NB4 (cell line): ENCODE results near the gene RIPOR3.

Experiments used
- DNase-seq: peaks from one replicate; pipeline ENCODE4 v3.0.0; 2010; ENCODE audit warnings: low read depth
- H3K4me3 ChIP-seq: one replicate; pipeline ENCODE4 v1.5.1; 2011; ENCODE audit warnings: mild to moderate bottlenecking, low read depth, low read length, moderate library complexity
- CTCF ChIP-seq: IDR thresholded peaks from one replicate; pipeline ENCODE4 v1.5.1; 2012; ENCODE audit warnings: low read depth, low read length
- MAX ChIP-seq: IDR thresholded peaks from 2 replicates; pipeline ENCODE4 v1.6.1; 2011; ENCODE audit warnings: low read depth, low read length
- MYC ChIP-seq: IDR thresholded peaks from 2 replicates; pipeline ENCODE4 v1.6.1; 2011; ENCODE audit warnings: low read depth, low read length
- POLR2A ChIP-seq: IDR thresholded peaks from 2 replicates; pipeline ENCODE4 v1.6.1; 2011; ENCODE audit warnings: mild to moderate bottlenecking; ENCODE audit not compliant: insufficient read length; ENCODE audit errors: extremely low read depth

The RIPOR3 gene

GRCh38 chr20:50666709-50667298, 24.5 kb downstream of the RIPOR3 start:
- TF ChIP-seq MAX = no peak
- no peak for TF ChIP-seq POLR2A
- no peak for TF ChIP-seq MYC
- TF ChIP-seq CTCF = no peak
- no peak for DNase-seq
- H3K4me3 ChIP-seq = no peak overlapping the region

GRCh38 chr20:50664254-50664653, 27.1 kb downstream of the RIPOR3 start:
- no peak overlapping the region for H3K4me3 ChIP-seq
- no peak for TF ChIP-seq CTCF
- no peak for TF ChIP-seq POLR2A
- TF ChIP-seq MAX = no peak
- TF ChIP-seq MYC = no peak
- no peak for DNase-seq

GRCh38 chr20:50663095-50663821, 28.1 kb downstream of the RIPOR3 start:
- peak; percentile 72 for DNase-seq
- no peak overlapping the region for H3K4me3 ChIP-seq
- no peak for TF ChIP-seq MAX
- peak; percentile 40 for TF ChIP-seq CTCF
- TF ChIP-seq MYC = peak; percentile 27; the same call in 1 of the 2 replicates
- TF ChIP-seq POLR2A = no peak

DNA sequence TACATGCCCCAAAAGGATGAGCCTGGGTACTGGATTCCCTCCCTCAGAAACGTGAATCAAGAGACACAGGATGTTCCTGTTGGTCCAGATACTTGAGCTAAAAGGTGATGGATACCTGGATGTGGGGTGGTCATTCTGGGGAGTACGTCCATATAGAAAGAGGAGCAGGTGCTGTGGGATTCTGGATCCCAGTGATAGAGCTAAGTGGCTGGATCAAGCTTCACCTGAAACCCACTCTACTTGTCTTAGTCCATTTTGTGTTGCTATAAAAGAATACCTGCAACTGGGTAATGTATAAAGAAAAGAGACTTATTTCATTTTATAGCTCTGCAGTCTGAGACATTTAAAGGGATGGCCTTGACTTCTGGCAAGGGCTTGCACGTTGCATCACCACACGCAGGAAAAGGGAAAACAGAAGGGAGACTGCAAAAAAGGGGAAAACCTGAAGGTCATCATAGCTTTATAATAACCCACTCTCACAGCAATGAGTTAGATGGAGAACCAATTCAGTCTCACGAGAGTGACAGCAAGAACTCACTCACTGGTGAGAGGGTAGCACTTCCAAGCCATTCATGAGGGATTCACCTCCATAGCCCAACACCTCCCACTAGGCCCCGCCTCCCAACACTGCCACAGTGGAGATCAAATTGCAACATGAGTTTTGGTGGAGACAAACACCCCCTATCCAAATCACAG, 31.2 kb downstream of the RIPOR3 start:
- DNase-seq = no peak
- TF ChIP-seq POLR2A = no peak
- TF ChIP-seq CTCF = no peak
- no peak for TF ChIP-seq MYC
- no peak for TF ChIP-seq MAX
- H3K4me3 ChIP-seq = no peak overlapping the region

DNA sequence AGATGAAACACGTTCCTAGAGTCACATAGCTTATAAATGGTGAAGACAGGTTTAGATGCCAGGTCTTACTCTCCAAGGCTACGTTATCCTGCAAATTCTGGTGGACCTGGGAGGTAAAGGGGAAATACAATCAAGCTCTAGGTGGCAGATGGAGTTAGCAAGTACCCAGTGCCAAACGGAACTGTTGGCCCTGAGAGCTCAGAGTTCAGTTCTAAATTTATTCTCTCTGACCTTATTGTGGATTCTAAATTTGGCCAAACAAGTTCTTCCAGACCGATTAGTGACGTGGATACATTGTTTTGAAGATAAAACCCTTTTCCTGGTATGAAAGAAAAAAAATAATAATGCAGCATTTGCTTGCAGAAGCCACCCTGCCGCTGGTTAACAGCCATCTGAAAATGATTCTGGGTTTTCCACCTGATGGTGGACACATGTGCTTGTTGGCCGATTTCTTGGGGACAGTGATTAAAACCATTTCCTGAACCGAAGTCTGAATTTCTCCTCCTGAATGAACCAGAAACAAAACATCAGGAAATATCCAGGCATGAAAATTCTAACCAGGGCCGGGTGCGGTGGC, 32.5 kb downstream of the RIPOR3 start:
- TF ChIP-seq POLR2A (no peak), MAX (no peak), MYC (no peak), CTCF (no peak)
- H3K4me3 ChIP-seq = no peak overlapping the region
- no peak for DNase-seq
